ENCODE measurements around the gene SIX5.

DNA sequence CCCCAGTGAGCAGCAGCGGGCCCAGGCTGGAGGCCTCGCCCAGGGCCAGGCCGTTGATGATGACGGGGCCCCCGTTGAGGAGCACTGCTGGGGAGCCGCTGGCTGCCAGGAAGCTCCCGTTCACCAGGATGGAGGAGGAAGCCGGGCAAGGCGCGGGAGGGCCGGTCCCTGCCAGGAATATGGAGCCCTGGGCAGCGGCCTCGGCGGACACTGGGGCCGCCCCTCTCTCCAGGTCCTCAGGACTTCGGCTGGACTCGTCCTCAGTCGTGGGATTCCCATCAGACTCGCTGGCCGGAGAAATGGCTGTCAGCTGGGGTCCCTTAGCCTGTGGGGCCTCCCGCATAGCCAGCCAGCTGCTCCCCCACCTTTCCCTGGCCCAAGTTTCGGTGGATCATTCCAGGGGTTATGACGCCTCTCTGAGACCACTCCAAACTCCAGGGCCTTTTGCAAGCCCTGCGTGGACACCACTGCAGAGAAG, 2.1 kb downstream of the SIX5 start:
- TF ChIP-seq GATA1 (IDR thresholded peaks at IDR 0.05; ENCODE audit: low read depth, low read length) = no peak
- no peak for TF ChIP-seq POLR2A (IDR thresholded peaks at IDR 0.05; ENCODE audit: low read length)

Data from erythroblast (primary cell).